GM18858 (cell line): ENCODE measurements around the gene TATDN2.
"Not testable (repeated sequence)": the region's sequence is repeated elsewhere in the genome, so short reads cannot be mapped to it uniquely, and the experiment has no call there.

Experiments
- ATAC-seq: cut with Tn5 transposase; IDR thresholded peaks from one replicate; pipeline ENCODE4 v1.9.1; 2021; ENCODE audit not compliant: unreplicated experiment

TATDN2 gene

GRCh38 chr3:10268930-10269329 lies 20.7 kb downstream of the TATDN2 start:
- no peak for ATAC-seq

GRCh38 chr3:10269443-10269842 lies 21.2 kb downstream of the TATDN2 start:
- ATAC-seq, result no peak

GRCh38 chr3:10272476-10272875 lies 24.2 kb downstream of the TATDN2 start:
- not testable (repeated sequence) for ATAC-seq

GRCh38 chr3:10272977-10273376 lies 24.7 kb downstream of the TATDN2 start:
- ATAC-seq, result no peak

GRCh38 chr3:10273702-10274305 lies 25.5 kb downstream of the TATDN2 start:
- no peak for ATAC-seq

- ATAC-seq, result no peak
Measured at GRCh38 chr3:10274601-10275000, 26.3 kb downstream of the TATDN2 start.

GRCh38 chr3:10277115-10277625 lies 28.9 kb downstream of the TATDN2 start:
- ATAC-seq, result no peak

DNA sequence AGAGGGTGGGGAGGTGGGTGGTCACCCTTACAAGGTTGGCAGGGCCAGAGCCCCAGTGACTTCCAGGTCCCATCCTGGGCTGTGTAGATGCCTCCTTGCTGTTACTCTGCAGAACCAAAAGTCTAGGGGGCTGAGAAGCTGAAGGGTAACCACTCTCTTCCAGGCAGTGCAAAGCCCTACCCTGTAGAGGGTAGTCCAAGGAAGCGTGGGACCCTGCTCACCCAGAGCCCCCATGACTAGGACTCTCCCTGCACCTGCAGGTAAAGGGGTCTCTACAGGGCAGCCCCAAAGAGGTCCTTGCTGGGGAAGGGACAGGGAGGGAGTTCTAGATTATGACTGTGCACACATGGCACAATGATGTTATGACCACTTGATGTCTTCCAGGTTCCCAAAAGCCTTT lies 30.2 kb downstream of the TATDN2 start:
- ATAC-seq, result no peak

DNA sequence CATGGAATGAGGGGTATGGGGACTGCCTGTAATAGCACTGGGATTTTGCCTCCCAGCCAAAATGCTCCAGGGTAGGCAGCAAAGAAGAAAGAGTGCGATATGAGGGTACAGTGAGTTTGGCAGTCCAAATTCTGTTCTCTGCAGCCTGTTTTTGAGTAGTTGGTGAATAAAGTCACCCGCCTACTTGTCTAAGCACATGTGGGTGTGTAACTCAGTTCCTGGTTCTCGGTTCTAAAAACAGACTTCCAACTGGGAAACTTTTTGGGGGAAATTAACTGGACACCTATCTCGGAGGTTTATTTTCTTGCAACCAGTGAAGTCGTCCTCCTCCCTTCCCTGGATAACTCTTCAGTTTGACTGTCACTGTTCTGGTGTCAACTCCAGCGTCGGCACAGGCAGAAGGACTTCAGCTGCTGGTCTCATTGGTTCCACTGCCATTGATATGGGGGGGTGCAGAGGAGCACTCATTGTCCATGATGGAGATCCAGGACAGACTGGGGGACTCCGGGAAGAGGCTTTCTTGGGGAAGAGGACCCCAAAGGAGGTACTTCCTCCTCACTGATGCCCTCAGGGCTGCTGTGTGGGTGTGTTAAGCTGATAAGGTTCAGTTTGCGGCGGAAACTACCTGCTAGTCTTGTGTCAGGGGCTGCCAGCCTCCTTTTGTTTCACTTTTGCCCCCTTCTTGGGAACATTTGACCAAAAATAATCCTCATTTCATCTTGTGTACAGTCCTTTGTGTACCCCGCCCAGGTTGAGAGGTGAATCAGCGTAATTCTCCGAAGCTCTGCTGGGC lies 31.3 kb downstream of the TATDN2 start:
- no peak for ATAC-seq

DNA sequence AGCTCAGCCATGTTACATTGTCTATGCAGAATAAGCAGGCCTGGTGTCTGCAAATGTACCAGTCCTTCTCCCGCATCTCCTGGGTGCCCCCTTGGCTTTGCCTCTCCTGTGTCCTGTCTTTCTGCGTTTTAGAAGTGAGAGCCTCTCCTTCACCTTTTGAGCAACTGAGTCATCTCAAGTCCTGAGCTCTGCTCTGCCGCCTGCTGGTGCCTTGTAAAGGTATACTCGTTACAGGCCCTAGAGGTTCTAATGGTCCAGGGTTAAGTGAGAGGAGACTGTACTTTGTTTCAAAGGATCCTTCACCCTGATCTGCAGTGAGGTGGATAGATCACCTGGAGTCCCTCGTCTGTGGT lies 31.9 kb downstream of the TATDN2 start:
- no peak for ATAC-seq

- ATAC-seq, result no peak
Measured at GRCh38 chr3:10280571-10280970, 32.3 kb downstream of the TATDN2 start.

- ATAC-seq, result no peak
Measured at GRCh38 chr3:10281951-10282350, 33.7 kb downstream of the TATDN2 start.

- no peak for ATAC-seq
Measured at GRCh38 chr3:10283638-10284037, 35.4 kb downstream of the TATDN2 start.

- ATAC-seq, result no peak
Measured at GRCh38 chr3:10284496-10284895, 36.2 kb downstream of the TATDN2 start.

- no peak for ATAC-seq
Measured at GRCh38 chr3:10285272-10286132, 37.2 kb downstream of the TATDN2 start.

DNA sequence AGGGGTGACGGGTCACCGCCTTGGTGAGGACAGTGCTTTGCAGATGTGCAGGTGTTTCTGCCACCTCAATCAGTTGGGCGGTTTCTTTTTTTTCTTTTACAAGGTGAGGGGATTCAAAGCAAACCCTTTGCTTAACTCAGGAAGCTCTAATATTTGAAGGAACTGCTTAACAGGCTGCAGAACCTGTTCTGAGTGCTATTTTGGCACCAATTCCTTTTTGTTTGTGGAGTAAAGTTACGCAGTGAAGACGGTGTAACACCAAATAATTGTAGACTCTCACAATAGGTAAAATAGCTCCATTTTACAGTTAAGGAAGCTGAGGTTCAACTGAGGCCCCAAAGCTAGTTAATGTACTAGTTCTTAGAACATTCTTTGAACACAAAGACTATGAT lies 37.9 kb downstream of the TATDN2 start:
- no peak for ATAC-seq

- ATAC-seq, result no peak
Measured at GRCh38 chr3:10286596-10287295, 38.5 kb downstream of the TATDN2 start.

DNA sequence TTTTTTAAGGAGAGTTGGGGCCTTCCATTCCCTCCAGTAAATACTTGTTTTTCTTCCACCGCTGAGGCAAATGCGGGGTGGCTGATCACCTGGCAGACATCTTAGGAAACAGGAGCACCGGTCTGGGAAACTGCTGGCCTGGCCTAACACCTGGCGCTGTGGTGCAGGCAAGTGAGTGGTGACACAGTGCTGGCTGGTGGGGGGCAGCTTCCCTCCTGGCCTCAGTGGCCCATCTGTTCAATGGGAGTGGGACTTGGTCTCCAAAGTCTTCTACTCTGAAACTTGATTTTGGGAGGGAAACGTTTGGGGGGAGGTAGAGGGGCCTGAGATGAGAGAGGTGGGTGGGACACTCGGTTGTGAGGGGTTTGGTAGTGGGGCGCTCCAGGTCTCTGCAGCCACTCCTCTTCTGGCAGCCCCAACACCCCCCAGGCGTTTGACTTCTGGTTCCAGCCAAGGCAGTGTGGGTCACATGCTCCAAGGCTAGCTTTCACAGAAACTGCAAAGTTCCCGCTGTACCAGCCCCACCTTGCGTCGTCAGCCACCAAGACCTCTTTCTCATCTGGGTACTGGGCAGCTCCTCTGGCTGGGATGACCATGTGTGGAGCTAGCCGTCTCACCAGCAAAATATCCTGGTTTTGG lies 39.8 kb downstream of the TATDN2 start:
- ATAC-seq, result no peak

- ATAC-seq, result no peak
Measured at GRCh38 chr3:10288575-10288960, 40.3 kb downstream of the TATDN2 start.

GRCh38 chr3:10289077-10289476 lies 40.8 kb downstream of the TATDN2 start:
- ATAC-seq, result no peak
